NT2/D1 (cell line): ENCODE measurements around the gene CCL24.

Experiments
- SUZ12 ChIP-seq: IDR thresholded peaks from 2 replicates; pipeline ENCODE4 v1.6.1; 2011; ENCODE audit not compliant: insufficient read length, insufficient read depth; ENCODE audit errors: extremely low read depth
- YY1 ChIP-seq: IDR thresholded peaks from 2 replicates; pipeline ENCODE4 v1.6.1; 2011; ENCODE audit not compliant: insufficient read length, insufficient read depth
- ZNF274 ChIP-seq: IDR thresholded peaks from 2 replicates; pipeline ENCODE4 v1.6.1; 2011; ENCODE audit warnings: mild to moderate bottlenecking, low read depth, low read length

GRCh38 chr7:75819711-75820110 lies 6.1 kb upstream of the CCL24 start:
- TF ChIP-seq YY1 (no peak), SUZ12 (no peak), ZNF274 (no peak)
